Stimulated activated CD8-positive, alpha-beta memory T cell treated with anti-CD3 and anti-CD28 coated beads, Interleukin-4, amount 100 ng/mL, for 48 hours (primary cell): ENCODE results near the gene RPTOR.
"Not testable (repeated sequence)": the region's sequence is repeated elsewhere in the genome, so short reads cannot be mapped to it uniquely, and the experiment has no call there.

Source experiments
- DNase-seq: peaks from one replicate; pipeline ENCODE4 v3.0.0-alpha.2; 2020

Gene RPTOR

GRCh38 chr17:80749611-80750010, 205.0 kb downstream of the RPTOR start:
- DNase-seq, result peak; percentile 14

GRCh38 chr17:80750263-80750662, 205.6 kb downstream of the RPTOR start:
- peak; percentile 21 for DNase-seq

GRCh38 chr17:80751070-80751945, 206.7 kb downstream of the RPTOR start:
- peak; percentile 25 for DNase-seq

- peak; percentile 22 for DNase-seq
Observed at GRCh38 chr17:80751946-80752581, 207.4 kb downstream of the RPTOR start.

GRCh38 chr17:80753685-80754345, 209.2 kb downstream of the RPTOR start:
- no peak for DNase-seq

- peak; percentile 21 for DNase-seq
Observed at GRCh38 chr17:80754846-80755245, 210.2 kb downstream of the RPTOR start.

GRCh38 chr17:80755650-80756405, 211.2 kb downstream of the RPTOR start:
- peak; percentile 30 for DNase-seq

GRCh38 chr17:80758481-80759376, 214.1 kb downstream of the RPTOR start:
- no peak for DNase-seq

GRCh38 chr17:80759377-80759673, 214.7 kb downstream of the RPTOR start:
- no peak for DNase-seq

GRCh38 chr17:80760511-80760911, 215.9 kb downstream of the RPTOR start:
- no peak for DNase-seq

- peak; percentile 79 for DNase-seq
Observed at GRCh38 chr17:80761110-80761871, 216.7 kb downstream of the RPTOR start.

GRCh38 chr17:80762076-80762475, 217.4 kb downstream of the RPTOR start:
- DNase-seq, result no peak

- no peak for DNase-seq
Observed at GRCh38 chr17:80763293-80763867, 218.7 kb downstream of the RPTOR start.

- DNase-seq, result not testable (repeated sequence)
Observed at GRCh38 chr17:80764627-80765145, 220.0 kb downstream of the RPTOR start.

GRCh38 chr17:80765241-80765961, 220.8 kb downstream of the RPTOR start:
- no peak for DNase-seq

GRCh38 chr17:80766290-80766855, 221.7 kb downstream of the RPTOR start:
- DNase-seq, result no peak

GRCh38 chr17:80768389-80768788, 223.8 kb downstream of the RPTOR start:
- no peak for DNase-seq

GRCh38 chr17:80768936-80769335, 224.3 kb downstream of the RPTOR start:
- no peak for DNase-seq

- no peak for DNase-seq
Observed at GRCh38 chr17:80769516-80769915, 224.9 kb downstream of the RPTOR start.
